Uterus (tissue), 4 donors: Measurements from ENCODE around the gene IFRD1. TPM values are rescaled to one million over a fixed set of nuclear protein-coding genes. Genes with fewer than 3 reads are reported as not detected.

Source experiments
- DNase-seq, 2 donors: peaks; one replicate each; pipeline ENCODE4 v3.0.0-alpha.2; 2019 to 2020
- H3K27ac ChIP-seq, 2 donors: fragments of 200-600 bp; sonication (generic); 1 replicate in 1 of 2; 2 replicates in 1 of 2; pipeline ENCODE4 v1.5.1; 2016 to 2018
- H3K27me3 ChIP-seq, 2 donors: fragments of 200-600 bp; sonication (generic); one replicate each; pipeline ENCODE4 v1.5.1; 2018 to 2019; ENCODE audit warnings: control low read depth in 1 of 2
- H3K36me3 ChIP-seq, 2 donors: fragments of 200-600 bp; sonication (generic); one replicate each; pipeline ENCODE4 v1.5.1; 2019; ENCODE audit warnings: control low read depth in 1 of 2
- H3K4me1 ChIP-seq, 2 donors: fragments of 200-600 bp; sonication (generic); one replicate each; pipeline ENCODE4 v1.5.1; 2018 to 2019; ENCODE audit warnings: control low read depth in 1 of 2
- H3K4me3 ChIP-seq, 2 donors: fragments of 200-600 bp; sonication (generic); 1 replicate in 1 of 2; 2 replicates in 1 of 2; pipeline ENCODE4 v1.5.1; 2018 to 2019; ENCODE audit warnings: mild to moderate bottlenecking in 1 of 2
- H3K9me3 ChIP-seq, 2 donors: fragments of 200-600 bp; sonication (generic); one replicate each; pipeline ENCODE4 v1.5.1; 2019; ENCODE audit warnings: control low read depth in 1 of 2
- POLR2A ChIP-seq, 2 donors: fragments of 450-650 bp; IDR thresholded peaks; one replicate each; pipeline ENCODE4 v1.6.1; 2016; ENCODE audit warnings: antibody characterized with exemption in 2 of 2, mild to moderate bottlenecking in 1 of 2, moderate library complexity in 1 of 2
- intact Hi-C: fragments of 100-400 bp; cut with DNase I; formaldehyde crosslinking; loops from one replicate; pipeline ENCODE4 v1.15.1; 2023; ENCODE audit warnings: low total_unique reads
- total RNA-seq, 4 donors: library from RNA; depleted of rRNA in 3 of 4; stranded (reverse); fragments of >200 nt in 3 of 4; gene quantifications; one replicate each; pipeline versions ENCODE4 v1.1.0 to v1.2.4, GENCODE V29; 2014 to 2023
- TF ChIP-seq, protein P1 (sequence below), 4 experiments: fragments of 200-600 bp in 2 of 4; fragments of 450-650 bp in 2 of 4; sonication (generic) in 2 of 4; IDR thresholded peaks; one replicate each; pipeline ENCODE4 v1.5.1; 2016 to 2019; ENCODE audit warnings: antibody characterized with exemption in 4 of 4, mild to moderate bottlenecking in 2 of 4, moderate library complexity in 1 of 4
- donor health status: DM: yes; HTN: yes; CAD: no.

IFRD1 gene
- total RNA-seq, 4 donors from 2014 or later, result 26.4 to 60.1 (median 36.3) TPM

DNA sequence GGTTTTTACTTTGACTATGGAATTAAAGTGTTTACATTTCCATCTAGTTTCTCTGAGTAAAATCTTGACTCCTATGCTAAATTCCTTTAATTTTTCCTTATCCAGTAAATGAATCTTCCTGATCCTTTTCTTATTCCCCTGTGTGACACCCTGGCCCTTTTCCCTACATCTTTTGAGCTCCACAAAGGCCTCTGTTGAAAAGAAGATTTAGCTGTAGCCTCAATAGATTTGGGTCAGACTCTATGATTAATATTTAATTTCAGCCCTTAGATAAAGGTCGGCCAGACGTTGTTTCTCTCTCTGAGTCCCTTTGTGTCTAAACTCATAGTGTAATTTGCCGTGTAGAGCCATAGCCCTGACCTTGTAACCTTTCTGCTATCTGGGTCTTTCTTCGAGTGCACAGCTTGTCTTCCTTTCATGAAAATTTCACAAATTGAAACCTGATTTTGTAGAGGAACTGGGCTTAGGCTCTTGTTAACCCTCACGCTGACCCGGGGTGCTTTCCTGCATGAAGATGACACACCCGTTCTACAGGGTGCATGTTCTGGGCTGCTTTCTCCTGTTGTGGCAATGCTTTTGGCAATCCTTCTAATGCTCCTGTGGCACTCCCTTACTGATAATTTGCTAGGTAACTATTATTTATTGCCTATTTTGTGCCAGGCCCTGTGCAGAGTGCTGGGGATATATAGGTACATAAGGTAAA, 51.7 kb downstream of the IFRD1 start:
- TF ChIP-seq, protein P1, sequence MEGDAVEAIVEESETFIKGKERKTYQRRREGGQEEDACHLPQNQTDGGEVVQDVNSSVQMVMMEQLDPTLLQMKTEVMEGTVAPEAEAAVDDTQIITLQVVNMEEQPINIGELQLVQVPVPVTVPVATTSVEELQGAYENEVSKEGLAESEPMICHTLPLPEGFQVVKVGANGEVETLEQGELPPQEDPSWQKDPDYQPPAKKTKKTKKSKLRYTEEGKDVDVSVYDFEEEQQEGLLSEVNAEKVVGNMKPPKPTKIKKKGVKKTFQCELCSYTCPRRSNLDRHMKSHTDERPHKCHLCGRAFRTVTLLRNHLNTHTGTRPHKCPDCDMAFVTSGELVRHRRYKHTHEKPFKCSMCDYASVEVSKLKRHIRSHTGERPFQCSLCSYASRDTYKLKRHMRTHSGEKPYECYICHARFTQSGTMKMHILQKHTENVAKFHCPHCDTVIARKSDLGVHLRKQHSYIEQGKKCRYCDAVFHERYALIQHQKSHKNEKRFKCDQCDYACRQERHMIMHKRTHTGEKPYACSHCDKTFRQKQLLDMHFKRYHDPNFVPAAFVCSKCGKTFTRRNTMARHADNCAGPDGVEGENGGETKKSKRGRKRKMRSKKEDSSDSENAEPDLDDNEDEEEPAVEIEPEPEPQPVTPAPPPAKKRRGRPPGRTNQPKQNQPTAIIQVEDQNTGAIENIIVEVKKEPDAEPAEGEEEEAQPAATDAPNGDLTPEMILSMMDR (IDR thresholded peaks at IDR 0.05), result no peak
- TF ChIP-seq POLR2A (IDR thresholded peaks at IDR 0.05), result no peak
- no peaks in the 10 kb centered on the region for H3K36me3 ChIP-seq
- H3K4me3 ChIP-seq, result no peak overlapping the region
- no peaks in the 10 kb centered on the region for H3K27me3 ChIP-seq
- intact Hi-C loops, result no loop called here
- H3K9me3 ChIP-seq, result no peaks in the 10 kb centered on the region
- no peak for DNase-seq
- H3K4me1 ChIP-seq, result no peaks in the 10 kb centered on the region
- no peak overlapping the region for H3K27ac ChIP-seq

DNA sequence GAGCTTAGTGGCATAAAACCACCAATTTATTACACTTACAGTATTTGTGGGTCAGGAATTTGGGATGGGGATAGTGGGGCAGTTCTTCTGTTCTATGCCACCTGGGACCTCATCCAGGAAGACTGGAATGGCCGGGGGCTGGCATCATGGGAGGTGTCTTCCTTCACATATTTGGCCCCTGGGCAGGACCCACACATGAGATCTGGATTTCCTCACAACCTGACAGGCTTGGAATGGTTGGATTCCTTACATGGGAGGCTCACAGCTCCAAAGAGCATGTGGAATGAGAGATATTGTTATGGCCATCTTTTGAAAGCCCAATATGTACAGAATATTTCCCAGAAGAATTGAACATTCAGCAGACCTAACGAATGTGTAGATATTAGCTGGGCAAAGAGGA, 52.4 kb downstream of the IFRD1 start:
- Histone ChIP-seq H3K27me3 (no peaks in the 10 kb centered on the region), H3K27ac (no peak overlapping the region), H3K4me1 (no peaks in the 10 kb centered on the region), H3K36me3 (no peaks in the 10 kb centered on the region), H3K4me3 (no peak overlapping the region), H3K9me3 (no peaks in the 10 kb centered on the region)
- intact Hi-C loops, result no loop called here
- TF ChIP-seq, protein P1 (IDR thresholded peaks at IDR 0.05), result no peak
- TF ChIP-seq POLR2A (IDR thresholded peaks at IDR 0.05), result no peak
- DNase-seq, result no peak

DNA sequence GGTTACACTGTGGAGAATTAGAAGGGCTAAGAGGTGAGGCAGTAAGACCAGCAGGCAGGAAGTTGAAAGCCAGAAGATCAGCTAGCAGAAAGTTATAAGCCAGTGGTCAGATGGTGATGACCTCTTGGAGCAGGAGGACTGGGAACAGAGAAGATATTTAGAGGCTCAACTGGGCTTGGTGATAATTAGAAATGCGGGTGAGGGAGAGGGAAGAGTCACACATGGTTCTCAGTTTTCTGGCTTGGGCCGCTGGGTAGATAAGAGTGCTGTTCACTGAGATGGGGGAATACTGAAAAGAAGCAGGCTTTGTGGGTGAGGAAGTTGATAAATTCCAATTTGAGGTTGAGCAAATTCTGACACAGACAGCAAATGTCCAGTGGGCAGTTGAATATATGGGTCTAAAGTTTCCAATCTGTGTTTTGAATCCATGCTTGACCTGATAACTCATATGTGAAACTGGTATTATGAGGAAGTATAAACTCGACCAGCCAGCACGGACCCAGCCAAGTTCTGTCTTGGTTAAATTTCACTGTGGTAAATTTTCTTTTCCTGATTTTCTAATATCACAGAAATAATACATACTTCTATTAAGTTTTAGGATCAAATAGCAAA, 53.2 kb downstream of the IFRD1 start:
- H3K36me3 ChIP-seq, result no peaks in the 10 kb centered on the region
- no peaks in the 10 kb centered on the region for H3K9me3 ChIP-seq
- H3K4me1 ChIP-seq, result no peaks in the 10 kb centered on the region
- no peak overlapping the region for H3K27ac ChIP-seq
- H3K4me3 ChIP-seq, result no peak overlapping the region
- no peaks in the 10 kb centered on the region for H3K27me3 ChIP-seq
- intact Hi-C loops, result no loop called here
- no peak for DNase-seq
- no peak for TF ChIP-seq POLR2A (IDR thresholded peaks at IDR 0.05)
- TF ChIP-seq, protein P1 (IDR thresholded peaks at IDR 0.05), result no peak

DNA sequence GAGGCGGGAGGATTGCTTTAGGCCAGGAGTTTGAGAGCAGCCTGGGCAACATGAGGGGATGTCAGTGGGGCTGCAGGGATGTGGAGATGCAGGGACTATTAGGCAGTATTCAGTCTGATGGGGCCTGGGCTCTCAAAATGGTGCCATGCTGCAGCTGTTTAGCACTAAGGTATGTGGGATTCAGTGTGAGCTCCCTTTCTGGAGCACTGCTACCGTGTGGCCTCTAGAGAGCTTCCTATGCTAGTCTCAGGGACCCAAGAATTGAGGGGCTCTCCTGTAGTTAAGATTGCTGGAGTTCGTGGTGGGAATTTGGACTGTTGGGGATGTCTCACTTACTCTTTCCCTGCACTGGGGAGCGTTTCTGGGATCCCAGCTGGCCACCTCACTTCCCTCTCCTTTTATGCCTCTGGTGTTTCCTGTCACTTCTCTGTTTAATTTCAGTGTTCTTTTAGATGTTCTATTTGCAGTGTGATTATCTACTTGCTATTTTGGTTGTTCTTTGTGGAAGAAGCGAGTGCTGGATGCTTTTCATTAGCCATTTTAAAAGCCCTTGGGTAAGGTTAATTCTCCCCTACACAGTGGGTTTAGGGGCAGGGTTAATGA, 53.9 kb downstream of the IFRD1 start:
- Histone ChIP-seq H3K9me3 (no peaks in the 10 kb centered on the region), H3K27ac (no peak overlapping the region), H3K4me1 (no peaks in the 10 kb centered on the region), H3K4me3 (no peak overlapping the region), H3K36me3 (no peaks in the 10 kb centered on the region), H3K27me3 (no peaks in the 10 kb centered on the region)
- intact Hi-C loops, result no loop called here
- no peak for DNase-seq
- TF ChIP-seq POLR2A (IDR thresholded peaks at IDR 0.05), result no peak
- TF ChIP-seq, protein P1 (IDR thresholded peaks at IDR 0.05), result no peak

DNA sequence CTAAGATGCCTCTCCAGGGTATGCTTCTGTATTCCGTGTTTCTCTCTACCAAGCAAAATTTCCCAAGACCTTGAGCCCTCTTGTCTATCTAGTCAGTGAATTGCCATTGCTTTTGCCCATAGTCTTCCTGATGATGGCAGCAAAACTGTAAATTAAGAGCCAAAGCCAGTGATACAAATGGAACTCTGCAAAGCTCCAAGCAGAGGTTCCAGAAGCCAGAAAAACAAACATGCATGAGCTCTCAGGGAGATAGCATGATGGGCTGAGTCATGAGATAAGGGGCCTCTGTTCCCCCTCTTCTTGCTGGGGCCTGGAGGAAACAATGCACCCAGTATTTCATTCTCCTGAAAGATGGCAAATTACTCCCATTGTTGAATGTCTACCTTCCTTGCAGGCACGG, 55.2 kb downstream of the IFRD1 start:
- no peak for DNase-seq
- no peaks in the 10 kb centered on the region for H3K36me3 ChIP-seq
- no peak overlapping the region for H3K4me3 ChIP-seq
- H3K9me3 ChIP-seq, result no peaks in the 10 kb centered on the region
- no peak overlapping the region for H3K27ac ChIP-seq
- no peaks in the 10 kb centered on the region for H3K27me3 ChIP-seq
- H3K4me1 ChIP-seq, result no peaks in the 10 kb centered on the region
- TF ChIP-seq POLR2A (IDR thresholded peaks at IDR 0.05), result no peak
- TF ChIP-seq, protein P1 (IDR thresholded peaks at IDR 0.05), result no peak
- intact Hi-C loops, result no loop called here
